ENCODE data around the gene MAN1B1.

Gene MAN1B1

GRCh38 chr9:137106662-137107250, 20.0 kb downstream of the MAN1B1 start:
- H3K27me3 Mint-ChIP-seq (ENCODE audit: low read depth), result no peaks in the 10 kb centered on the region
- H3K36me3 Mint-ChIP-seq (ENCODE audit: low read depth), result peaks cover 14% of the 10 kb centered on the region
- H3K4me3 Mint-ChIP-seq, result no peak overlapping the region
- H3K4me1 Mint-ChIP-seq (ENCODE audit: low read depth), result peaks cover 2% of the 10 kb centered on the region
- H3K9me3 Mint-ChIP-seq, result no peaks in the 10 kb centered on the region
- H3K27ac Mint-ChIP-seq, result no peak overlapping the region

- Mint-ChIP-seq H3K36me3 (ENCODE audit: low read depth) (peaks cover 14% of the 10 kb centered on the region), H3K4me3 (no peak overlapping the region), H3K4me1 (ENCODE audit: low read depth) (peaks cover 2% of the 10 kb centered on the region), H3K27me3 (ENCODE audit: low read depth) (no peaks in the 10 kb centered on the region), H3K9me3 (no peaks in the 10 kb centered on the region), H3K27ac (no peak overlapping the region)
Observed at GRCh38 chr9:137107312-137107921, 20.6 kb downstream of the MAN1B1 start.

DNA sequence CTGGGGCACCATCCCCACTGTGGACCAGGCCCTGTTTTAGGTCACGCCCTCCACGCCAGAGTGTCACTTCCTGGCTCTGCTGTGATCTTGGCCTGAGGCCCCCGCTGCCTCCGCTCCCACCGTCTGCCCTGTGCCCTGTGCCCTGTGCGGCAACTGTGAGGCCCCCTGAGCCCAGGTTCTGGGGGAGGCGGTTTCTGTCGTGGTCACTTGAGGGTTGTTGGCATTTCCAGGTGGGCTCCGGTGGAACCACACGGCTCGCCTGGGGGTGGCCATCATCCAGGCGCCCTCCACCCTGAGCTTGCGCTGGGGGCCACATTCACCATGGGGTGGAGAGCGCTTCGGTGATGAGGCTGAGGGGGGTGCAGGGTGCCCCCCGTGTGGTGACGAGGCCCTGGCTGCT, 21.2 kb downstream of the MAN1B1 start:
- no peak overlapping the region for H3K4me3 Mint-ChIP-seq
- peaks cover 3% of the 10 kb centered on the region for H3K4me1 Mint-ChIP-seq (ENCODE audit: low read depth)
- H3K9me3 Mint-ChIP-seq, result no peaks in the 10 kb centered on the region
- peaks cover 14% of the 10 kb centered on the region for H3K36me3 Mint-ChIP-seq (ENCODE audit: low read depth)
- no peak overlapping the region for H3K27ac Mint-ChIP-seq
- no peaks in the 10 kb centered on the region for H3K27me3 Mint-ChIP-seq (ENCODE audit: low read depth)

- no peaks in the 10 kb centered on the region for H3K27me3 Mint-ChIP-seq (ENCODE audit: low read depth)
- no peak overlapping the region for H3K27ac Mint-ChIP-seq
- no peaks in the 10 kb centered on the region for H3K9me3 Mint-ChIP-seq
- H3K4me3 Mint-ChIP-seq, result no peak overlapping the region
- H3K4me1 Mint-ChIP-seq (ENCODE audit: low read depth), result peaks cover 5% of the 10 kb centered on the region
- peaks cover 14% of the 10 kb centered on the region for H3K36me3 Mint-ChIP-seq (ENCODE audit: low read depth)
Observed at GRCh38 chr9:137108608-137109249, 21.9 kb downstream of the MAN1B1 start.

- Mint-ChIP-seq H3K27ac (no peak overlapping the region), H3K9me3 (no peaks in the 10 kb centered on the region), H3K27me3 (ENCODE audit: low read depth) (no peaks in the 10 kb centered on the region), H3K4me3 (no peak overlapping the region), H3K36me3 (ENCODE audit: low read depth) (peaks cover 11% of the 10 kb centered on the region), H3K4me1 (ENCODE audit: low read depth) (peaks cover 5% of the 10 kb centered on the region)
Observed at GRCh38 chr9:137109250-137110146, 22.7 kb downstream of the MAN1B1 start.

GRCh38 chr9:137110147-137110910, 23.5 kb downstream of the MAN1B1 start:
- Mint-ChIP-seq H3K27ac (no peak overlapping the region), H3K4me1 (ENCODE audit: low read depth) (peaks cover 5% of the 10 kb centered on the region), H3K4me3 (no peak overlapping the region), H3K27me3 (ENCODE audit: low read depth) (no peaks in the 10 kb centered on the region), H3K36me3 (ENCODE audit: low read depth) (peaks cover 5% of the 10 kb centered on the region), H3K9me3 (no peaks in the 10 kb centered on the region)

- Mint-ChIP-seq H3K27me3 (ENCODE audit: low read depth) (no peaks in the 10 kb centered on the region), H3K36me3 (ENCODE audit: low read depth) (peaks cover 3% of the 10 kb centered on the region), H3K4me1 (ENCODE audit: low read depth) (peaks cover 5% of the 10 kb centered on the region), H3K4me3 (no peak overlapping the region), H3K9me3 (no peaks in the 10 kb centered on the region), H3K27ac (no peak overlapping the region)
Observed at GRCh38 chr9:137110911-137111787, 24.4 kb downstream of the MAN1B1 start.

- Mint-ChIP-seq H3K36me3 (ENCODE audit: low read depth) (peaks cover 3% of the 10 kb centered on the region), H3K4me3 (no peak overlapping the region), H3K4me1 (ENCODE audit: low read depth) (peaks cover 5% of the 10 kb centered on the region), H3K27ac (no peak overlapping the region), H3K27me3 (ENCODE audit: low read depth) (no peaks in the 10 kb centered on the region), H3K9me3 (no peaks in the 10 kb centered on the region)
Observed at GRCh38 chr9:137111788-137112563, 25.2 kb downstream of the MAN1B1 start.

DNA sequence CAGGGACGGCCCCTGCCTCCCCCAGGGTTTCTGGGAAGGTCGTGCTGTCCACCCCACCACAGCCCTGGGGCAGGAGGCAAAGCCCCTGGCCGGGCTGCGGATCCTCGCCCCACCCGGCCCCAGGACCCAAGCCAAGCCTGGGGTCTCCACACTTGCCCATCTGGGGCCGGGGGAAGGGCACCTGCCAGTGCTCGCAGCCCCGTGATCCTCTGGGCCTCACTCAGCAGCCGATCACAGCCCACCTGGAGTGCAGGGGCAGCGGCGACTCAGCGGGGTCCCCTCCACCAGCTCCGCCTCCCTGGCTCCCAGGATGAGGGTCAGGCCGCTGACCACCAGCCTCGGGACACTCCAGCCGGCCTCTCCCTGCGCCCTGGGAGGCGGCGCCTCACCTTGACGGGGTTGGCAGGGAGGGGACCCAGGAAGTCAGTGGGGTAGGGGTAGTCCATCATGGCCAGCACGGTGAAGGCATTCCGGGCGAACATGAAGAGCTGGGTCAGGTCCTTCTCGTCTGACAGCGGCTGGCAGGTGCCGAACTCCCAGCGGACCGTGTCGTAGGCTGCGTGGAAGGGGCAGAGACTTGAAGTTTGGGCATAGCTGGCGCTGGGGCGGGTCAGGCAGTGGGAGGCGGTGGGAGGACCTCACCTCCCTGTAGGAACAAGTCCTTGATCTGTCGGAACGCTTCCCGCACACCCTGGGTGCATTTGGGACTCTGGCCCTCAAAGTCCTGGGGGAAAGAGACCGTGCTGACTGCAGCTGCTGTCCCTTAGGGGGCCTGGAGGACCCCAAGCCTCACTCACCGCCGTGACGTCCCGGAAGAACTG, 26.0 kb downstream of the MAN1B1 start:
- Mint-ChIP-seq H3K27me3 (ENCODE audit: low read depth) (no peaks in the 10 kb centered on the region), H3K36me3 (ENCODE audit: low read depth) (peaks cover 3% of the 10 kb centered on the region), H3K27ac (no peak overlapping the region), H3K4me3 (peak overlapping the region; percentile 70), H3K9me3 (no peaks in the 10 kb centered on the region), H3K4me1 (ENCODE audit: low read depth) (peaks cover 5% of the 10 kb centered on the region)

- H3K4me3 Mint-ChIP-seq, result peak overlapping the region; percentile 70
- no peaks in the 10 kb centered on the region for H3K27me3 Mint-ChIP-seq (ENCODE audit: low read depth)
- peaks cover 5% of the 10 kb centered on the region for H3K4me1 Mint-ChIP-seq (ENCODE audit: low read depth)
- H3K27ac Mint-ChIP-seq, result no peak overlapping the region
- no peaks in the 10 kb centered on the region for H3K9me3 Mint-ChIP-seq
- H3K36me3 Mint-ChIP-seq (ENCODE audit: low read depth), result peaks cover 3% of the 10 kb centered on the region
Observed at GRCh38 chr9:137113385-137114159, 26.8 kb downstream of the MAN1B1 start.

- peaks cover 3% of the 10 kb centered on the region for H3K36me3 Mint-ChIP-seq (ENCODE audit: low read depth)
- H3K4me1 Mint-ChIP-seq (ENCODE audit: low read depth), result peaks cover 8% of the 10 kb centered on the region
- no peaks in the 10 kb centered on the region for H3K9me3 Mint-ChIP-seq
- H3K27me3 Mint-ChIP-seq (ENCODE audit: low read depth), result no peaks in the 10 kb centered on the region
- peak overlapping the region; percentile 61 for H3K4me3 Mint-ChIP-seq
- H3K27ac Mint-ChIP-seq, result no peak overlapping the region
Observed at GRCh38 chr9:137114220-137114612, 27.4 kb downstream of the MAN1B1 start.

All from T-helper 1 cell treated with Interleukin-12 subunit alpha and Interleukin-12 subunit beta and Interleukin-4 antibody, amounts not matched to agents 30 μg/mL and 1 μg/mL, for 36 hours (primary cell).